HG03521 (cell line): ENCODE results near the gene RPL12.

Experiments used
- ATAC-seq: cut with Tn5 transposase; IDR thresholded peaks from one replicate; pipeline ENCODE4 v1.9.1; 2021; ENCODE audit warnings: mild to moderate bottlenecking, moderate library complexity; ENCODE audit not compliant: unreplicated experiment

Gene RPL12

GRCh38 chr9:127444921-127445850, 6.0 kb downstream of the RPL12 start:
- no peak for ATAC-seq

GRCh38 chr9:127444283-127444920, 6.8 kb downstream of the RPL12 start:
- ATAC-seq, result no peak

- ATAC-seq, result no peak
These were observed 12.8 kb downstream of the RPL12 start for GRCh38 chr9:127438394-127438793.

- no peak for ATAC-seq
These were observed 13.5 kb downstream of the RPL12 start for GRCh38 chr9:127437497-127438264.

- no peak for ATAC-seq
These were observed 20.8 kb downstream of the RPL12 start for GRCh38 chr9:127430415-127430814.

- no peak for ATAC-seq
These were observed 22.9 kb downstream of the RPL12 start for GRCh38 chr9:127428348-127428747.

GRCh38 chr9:127426756-127427155, 24.4 kb downstream of the RPL12 start:
- ATAC-seq, result no peak

GRCh38 chr9:127424676-127424999, 26.6 kb downstream of the RPL12 start:
- no peak for ATAC-seq

GRCh38 chr9:127423934-127424675, 27.1 kb downstream of the RPL12 start, which contains the start of gene ZNF79:
Gene ZNF79, plus strand, starts transcription at chr9:127424382. Its CDS starts 406 bp downstream, at chr9:127424788.
- ATAC-seq, result peak; percentile 82

- ATAC-seq, result no peak
These were observed 27.7 kb downstream of the RPL12 start for GRCh38 chr9:127423476-127423933.

- no peak for ATAC-seq
These were observed 28.4 kb downstream of the RPL12 start for GRCh38 chr9:127422787-127423186.

- no peak for ATAC-seq
These were observed 28.9 kb downstream of the RPL12 start for GRCh38 chr9:127422133-127422782.

- no peak for ATAC-seq
These were observed 30.1 kb downstream of the RPL12 start for GRCh38 chr9:127421057-127421456.

- no peak for ATAC-seq
These were observed 31.9 kb downstream of the RPL12 start for GRCh38 chr9:127419348-127419747.

- ATAC-seq, result no peak
These were observed 33.2 kb downstream of the RPL12 start for GRCh38 chr9:127418037-127418471.

- ATAC-seq, result no peak
These were observed 33.8 kb downstream of the RPL12 start for GRCh38 chr9:127417131-127418036.

- ATAC-seq, result no peak
These were observed 35.5 kb downstream of the RPL12 start for GRCh38 chr9:127415657-127416056.

- ATAC-seq, result no peak
These were observed 36.1 kb downstream of the RPL12 start for GRCh38 chr9:127415141-127415540.

GRCh38 chr9:127411122-127411521, 40.1 kb downstream of the RPL12 start:
- ATAC-seq, result no peak
